ENCODE measurements around the gene CCNL2. TPM values are rescaled to one million over a fixed set of nuclear protein-coding genes. Genes with fewer than 3 reads are reported as not detected.
A peak's percentile ranks its signal among the peaks of the same experiment; 100 is the strongest.

The CCNL2 gene
- total and polyA plus RNA-seq, 2 of the 13 experiments (the other 11 are each of a cell fraction or from before 2014, with no cell fraction given): 105 to 340 TPM

- TF ChIP-seq ZSCAN29 (CRISPR knock-in tag; conservative IDR thresholded peaks at IDR 0.05): 0 out of 2 replicates have a peak, but pooled peaks have one; percentile 51
- no peak for TF ChIP-seq USF2 (IDR thresholded peaks at IDR 0.05; ENCODE audit: low read depth, low read length)
- TF ChIP-seq USF2 (CRISPR knock-in tag; IDR thresholded peaks at IDR 0.05; ENCODE audit: borderline replicate concordance): no peak
- TF ChIP-seq TFAP4 (IDR thresholded peaks at IDR 0.05; ENCODE audit: borderline replicate concordance, low read depth): peak; percentile 51; the same call in 1 of the 2 replicates
- TF ChIP-seq SCMH1 (CRISPR knock-in tag; IDR thresholded peaks at IDR 0.05; ENCODE audit: borderline replicate concordance): no peak
- peak; percentile 37 for TF ChIP-seq ISX (CRISPR knock-in tag; conservative IDR thresholded peaks at IDR 0.05)
- peak; percentile 91 for TF ChIP-seq AGO2 (optimal IDR thresholded peaks at IDR 0.05; ENCODE audit: low read depth, low read length)
- TF ChIP-seq ZNF598 (CRISPR knock-in tag; IDR thresholded peaks at IDR 0.05; ENCODE audit: borderline replicate concordance): peak; percentile 93
- TF ChIP-seq ZNF503 (CRISPR knock-in tag; IDR thresholded peaks at IDR 0.05): peak; percentile 47; the same call in 1 of the 2 replicates
- TF ChIP-seq ZNF781 (CRISPR knock-in tag; IDR thresholded peaks at IDR 0.05; ENCODE audit: borderline replicate concordance, not compliant biosample characterization): no peak
- TF ChIP-seq FOXK2 (IDR thresholded peaks at IDR 0.05): 0 out of 2 replicates have a peak, but pooled peaks have one; percentile 11
- TF ChIP-seq BRD4 (CRISPR knock-in tag; IDR thresholded peaks at IDR 0.05): peak; percentile 89
- TF ChIP-seq NFE2L2 (IDR thresholded peaks at IDR 0.05; ENCODE audit: low read length): no peak
- peak; percentile 83; the same call in 1 of the 2 replicates for TF ChIP-seq LBX2 (CRISPR knock-in tag; IDR thresholded peaks at IDR 0.05; ENCODE audit: borderline replicate concordance)
- TF ChIP-seq HES4 (CRISPR knock-in tag; IDR thresholded peaks at IDR 0.05; ENCODE audit: borderline replicate concordance): peak; percentile 84; the same call in 1 of the 2 replicates
- no peak for TF ChIP-seq RNF219 (CRISPR knock-in tag; IDR thresholded peaks at IDR 0.05)
- TF ChIP-seq NCOA5 (CRISPR knock-in tag; IDR thresholded peaks at IDR 0.05): no peak
- TF ChIP-seq REPIN1 (CRISPR knock-in tag; IDR thresholded peaks at IDR 0.05; ENCODE audit: borderline replicate concordance, low read depth): peak; percentile 92
- no peak for TF ChIP-seq SRF (IDR thresholded peaks at IDR 0.05; ENCODE audit: low read depth, low read length)
- peak; percentile 92 for TF ChIP-seq ZNF124 (CRISPR knock-in tag; IDR thresholded peaks at IDR 0.05)
- peak; percentile 96 for TF ChIP-seq CHCHD3 (CRISPR knock-in tag; IDR thresholded peaks at IDR 0.05)
Measured at GRCh38 chr1:1406821-1407635, 7.9 kb upstream of the CCNL2 start, which contains the start of gene MRPL20 (continued).
